DND-41 (cell line): Measurements from ENCODE around the gene CYCS.

ENCODE experiments used
- CTCF ChIP-seq: IDR thresholded peaks from 2 replicates; pipeline ENCODE4 v1.5.1; 2012; ENCODE audit warnings: borderline replicate concordance, low read length, moderate library complexity, mild to moderate bottlenecking; ENCODE audit not compliant: poor library complexity, severe bottlenecking; ENCODE audit errors: extremely low read depth
- EZH2 ChIP-seq: IDR thresholded peaks from 3 replicates; pipeline ENCODE4 v1.6.1; 2012; ENCODE audit warnings: borderline replicate concordance, low read depth, mild to moderate bottlenecking, moderate library complexity, low read length, inconsistent platforms; ENCODE audit not compliant: severe bottlenecking

DNA sequence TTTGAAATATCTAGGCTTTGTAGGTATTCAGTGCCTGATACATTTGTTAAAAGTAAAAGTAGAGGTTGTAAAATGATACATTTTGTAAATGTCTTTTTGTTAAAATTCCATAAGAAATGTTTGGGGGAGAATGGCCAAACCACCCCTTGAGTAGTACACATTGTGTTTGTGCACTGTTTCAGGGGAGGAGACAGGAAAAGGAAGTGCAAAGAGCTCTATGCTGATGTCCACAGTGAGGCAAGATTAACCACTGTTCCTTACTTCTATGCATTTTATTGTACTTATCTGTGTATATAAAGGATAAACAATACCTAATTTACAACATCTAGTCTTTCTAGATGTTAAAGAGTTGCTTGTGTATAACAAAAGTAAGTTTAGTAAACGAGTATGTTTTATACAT, 7.4 kb upstream of the CYCS start:
- TF ChIP-seq CTCF (no peak), EZH2 (no peak)
